Mammary epithelial cell (primary cell): ENCODE measurements around the gene ALDH16A1.

Experiments used
- EZH2 ChIP-seq: IDR thresholded peaks from 2 replicates; pipeline ENCODE4 v1.6.1; 2012; ENCODE audit warnings: low read length, inconsistent platforms, borderline replicate concordance
- TF ChIP-seq, protein P1 (sequence below), 2 donors: IDR thresholded peaks in 1 of 2; conservative IDR thresholded peaks in 1 of 2; 2 replicates each; pipeline ENCODE4 v1.5.1; 2011 to 2012; ENCODE audit warnings: inconsistent platforms in 2 of 2, low read length in 2 of 2, mild to moderate bottlenecking in 2 of 2, control low read depth in 1 of 2, low read depth in 1 of 2; ENCODE audit not compliant: insufficient read depth in 1 of 2; ENCODE audit errors: extremely low read depth in 1 of 2

DNA sequence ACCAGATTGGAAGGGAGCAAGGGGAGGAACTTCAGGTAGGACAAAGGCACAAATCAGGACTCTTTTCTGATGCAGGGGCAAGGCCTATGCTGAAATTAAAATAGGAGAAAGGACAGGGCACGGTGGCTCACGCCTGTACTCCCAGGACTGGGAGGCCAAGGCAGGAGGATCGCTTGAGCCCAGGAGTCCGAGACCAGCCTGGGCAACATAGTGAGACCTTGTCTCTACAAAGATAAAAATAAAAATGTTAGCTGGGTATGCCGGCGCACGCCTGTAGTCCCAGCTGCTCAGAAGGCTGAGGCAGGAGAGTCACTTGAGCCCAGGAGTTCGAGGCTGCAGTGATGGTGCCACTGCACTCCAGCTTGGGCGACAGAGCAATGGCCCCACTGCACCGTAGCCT, 17.4 kb upstream of the ALDH16A1 start:
- TF ChIP-seq, protein P1, sequence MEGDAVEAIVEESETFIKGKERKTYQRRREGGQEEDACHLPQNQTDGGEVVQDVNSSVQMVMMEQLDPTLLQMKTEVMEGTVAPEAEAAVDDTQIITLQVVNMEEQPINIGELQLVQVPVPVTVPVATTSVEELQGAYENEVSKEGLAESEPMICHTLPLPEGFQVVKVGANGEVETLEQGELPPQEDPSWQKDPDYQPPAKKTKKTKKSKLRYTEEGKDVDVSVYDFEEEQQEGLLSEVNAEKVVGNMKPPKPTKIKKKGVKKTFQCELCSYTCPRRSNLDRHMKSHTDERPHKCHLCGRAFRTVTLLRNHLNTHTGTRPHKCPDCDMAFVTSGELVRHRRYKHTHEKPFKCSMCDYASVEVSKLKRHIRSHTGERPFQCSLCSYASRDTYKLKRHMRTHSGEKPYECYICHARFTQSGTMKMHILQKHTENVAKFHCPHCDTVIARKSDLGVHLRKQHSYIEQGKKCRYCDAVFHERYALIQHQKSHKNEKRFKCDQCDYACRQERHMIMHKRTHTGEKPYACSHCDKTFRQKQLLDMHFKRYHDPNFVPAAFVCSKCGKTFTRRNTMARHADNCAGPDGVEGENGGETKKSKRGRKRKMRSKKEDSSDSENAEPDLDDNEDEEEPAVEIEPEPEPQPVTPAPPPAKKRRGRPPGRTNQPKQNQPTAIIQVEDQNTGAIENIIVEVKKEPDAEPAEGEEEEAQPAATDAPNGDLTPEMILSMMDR (conservative IDR thresholded peaks at IDR 0.05 in 1 of 2, IDR thresholded peaks at IDR 0.05 in 1 of 2; ENCODE audit: extremely low read depth in 1 of 2, insufficient read depth in 1 of 2, low read depth in 1 of 2, low read length in 2 of 2), result no peak
- no peak for TF ChIP-seq EZH2
